K562 (cell line): Measurements from ENCODE around the gene SUV39H2. TPM values are rescaled to one million over a fixed set of nuclear protein-coding genes. Genes with fewer than 3 reads are reported as not detected.

ENCODE experiments used
- ARID3B ChIP-seq: fragments of 250-450 bp; sonication (Bioruptor Pico); IDR thresholded peaks from 2 replicates; pipeline ENCODE4 v1.4.0; 2020; ENCODE audit warnings: borderline replicate concordance
- ATF7 ChIP-seq: fragments of 450-650 bp; IDR thresholded peaks from 2 replicates; pipeline ENCODE4 v1.7.1; 2014; ENCODE audit warnings: mild to moderate bottlenecking, moderate library complexity
- ETV5 ChIP-seq: sonication (generic); formaldehyde crosslinking; IDR thresholded peaks from 2 replicates; pipeline ENCODE4 v1.4.0; 2020; ENCODE audit warnings: low read depth, mild to moderate bottlenecking, missing genetic modification reagents
- MAZ ChIP-seq, 2 experiments: fragments of 450-650 bp in 1 of 2; sonication (generic) in 1 of 2; formaldehyde crosslinking; IDR thresholded peaks in 1 of 2; conservative IDR thresholded peaks in 1 of 2; 2 replicates each; pipeline versions ENCODE4 v1.4.0 to v1.5.0; 2020; ENCODE audit warnings: mild to moderate bottlenecking in 1 of 2, missing genetic modification reagents in 1 of 2
- NFRKB ChIP-seq: fragments of 450-650 bp; IDR thresholded peaks from 2 replicates; pipeline ENCODE4 v1.6.1; 2016; ENCODE audit warnings: low read depth
- PURB ChIP-seq: sonication (generic); formaldehyde crosslinking; IDR thresholded peaks from 2 replicates; pipeline ENCODE4 v1.9.0; 2021; ENCODE audit warnings: low read depth, mild to moderate bottlenecking, missing genetic modification reagents
- RAD51 ChIP-seq: fragments of 450-650 bp; IDR thresholded peaks from 2 replicates; pipeline ENCODE4 v1.7.1; 2016; ENCODE audit warnings: low read depth, mild to moderate bottlenecking, borderline replicate concordance
- RFX5 ChIP-seq: IDR thresholded peaks from 2 replicates; pipeline ENCODE4 v1.6.1; 2011; ENCODE audit warnings: low read depth, mild to moderate bottlenecking, improper control_type of control experiment, low read length
- SIRT6 ChIP-seq: IDR thresholded peaks from one replicate; pipeline ENCODE4 v1.6.1; 2012; ENCODE audit warnings: low read depth, mild to moderate bottlenecking, control low read depth, inconsistent platforms, low read length, moderate library complexity
- THRB ChIP-seq: fragments of 450-650 bp; formaldehyde crosslinking; conservative IDR thresholded peaks from 2 replicates; pipeline ENCODE4 v1.4.0; 2022; ENCODE audit warnings: mild to moderate bottlenecking, missing genetic modification characterization
- ZHX1 ChIP-seq: fragments of 150-350 bp; conservative IDR thresholded peaks from 2 replicates; pipeline ENCODE4 v1.6.1; 2014; ENCODE audit warnings: low read length
- ZNF121 ChIP-seq: sonication (generic); formaldehyde crosslinking; conservative IDR thresholded peaks from 2 replicates; pipeline ENCODE4 v1.8.0; 2022; ENCODE audit warnings: missing genetic modification reagents
- ZNF384 ChIP-seq: IDR thresholded peaks from 2 replicates; pipeline ENCODE4 v1.6.1; 2012; ENCODE audit warnings: low read depth, low read length, improper control_type of control experiment
- ZNF778 ChIP-seq: fragments of 450-650 bp; formaldehyde crosslinking; IDR thresholded peaks from 2 replicates; pipeline ENCODE4 v1.4.0; 2020; ENCODE audit warnings: mild to moderate bottlenecking, moderate library complexity
- polyA plus RNA-seq, 8 experiments: library from polyadenylated mRNA; depleted of rRNA in 4 of 8; stranded (reverse) in 5 of 8; unstranded in 3 of 8; fragments of >200 nt; fragmentation: Nextera tagmentation in 2 of 8; fragmentation: Illumina TruSeq in 1 of 8; extraction: Ambion mirVana in 2 of 8; extraction: Trizol in 1 of 8; gene quantifications; 2 replicates each; pipeline versions ENCODE4 v1.2.1 to v1.2.3, GENCODE V29; 2011 to 2014; ENCODE audit warnings: inconsistent platforms in 1 of 8, missing spikeins in 1 of 8
- total RNA-seq, 7 experiments: library from RNA; depleted of rRNA in 6 of 7; stranded (reverse); fragments of >200 nt in 6 of 7; fragmentation: Illumina TruSeq in 2 of 7; extraction: Trizol in 2 of 7; gene quantifications; 2 replicates each; pipeline versions ENCODE4 v1.2.1 to v1.2.3, GENCODE V29; 2011 to 2021; ENCODE audit warnings: low replicate concordance in 1 of 7

SUV39H2 gene
- total and polyA plus RNA-seq, 9 of the 15 experiments (the other 6 are each of a cell fraction or from before 2014, with no cell fraction given): 24.1 to 54.3 (median 41.3) TPM

DNA sequence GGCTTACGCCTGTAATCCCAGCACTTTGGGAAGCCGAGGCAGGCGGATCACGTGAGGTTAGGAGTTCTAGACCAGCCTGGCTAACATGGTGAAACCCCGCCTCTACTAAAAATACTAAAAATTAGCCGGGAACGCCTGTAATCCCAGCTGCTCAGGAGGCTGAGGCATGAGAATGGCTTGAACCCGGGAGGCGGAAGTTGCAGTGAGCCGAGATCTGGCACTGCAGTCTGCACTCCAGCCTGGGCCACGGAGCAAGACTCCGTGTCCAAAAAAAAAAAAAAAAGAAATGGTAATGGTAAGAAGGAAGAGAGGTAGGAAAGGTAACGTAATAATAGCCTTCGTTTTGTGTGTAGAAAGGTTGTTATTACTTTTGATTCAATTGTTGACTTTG, 39.4 kb upstream of the SUV39H2 start (continued):
- TF ChIP-seq RAD51 (peak; percentile 15; the same call in 1 of the 2 replicates), ATF7 (no peak), ETV5 (CRISPR knock-in tag) (no peak), SIRT6 (no peak), ZNF121 (CRISPR knock-in tag) (peak; percentile 98), THRB (no peak), ARID3B (CRISPR knock-in tag) (no peak), ZNF384 (0 out of 2 replicates have a peak, but pooled peaks have one; percentile 30), RFX5 (no peak), ZHX1 (no peak), ZNF778 (CRISPR knock-in tag) (no peak), NFRKB (no peak), MAZ (CRISPR knock-in tag; conservative IDR thresholded peaks at IDR 0.05 in 1 of 2, IDR thresholded peaks at IDR 0.05 in 1 of 2) (no peak), PURB (CRISPR knock-in tag) (no peak)
